A549 (cell line): ENCODE measurements around the gene FAM131A.

ENCODE experiments used
- CEBPB ChIP-seq, 2 experiments: fragments of >200 bp in 1 of 2; sonication (Bioruptor Twin) in 1 of 2; formaldehyde crosslinking in 1 of 2; IDR thresholded peaks; 2 replicates each; pipeline ENCODE4 v1.6.1; 2012 to 2016
- CTCF ChIP-seq: fragments of >200 bp; sonication (Bioruptor Twin); formaldehyde crosslinking; IDR thresholded peaks from 3 replicates; pipeline ENCODE4 v1.5.1; 2016
- JUN ChIP-seq, 2 experiments: fragments of >200 bp; sonication (Bioruptor Twin); formaldehyde crosslinking; IDR thresholded peaks; 2 replicates in 1 of 2; 3 replicates in 1 of 2; pipeline ENCODE4 v1.6.1; 2016 to 2017
- PBX3 ChIP-seq: IDR thresholded peaks from 2 replicates; pipeline ENCODE4 v1.6.1; 2012
- POLR2A ChIP-seq: IDR thresholded peaks from 2 replicates; pipeline ENCODE4 v1.6.1; 2012; ENCODE audit warnings: mild to moderate bottlenecking, low read length
- RCOR1 ChIP-seq: fragments of 150-350 bp; IDR thresholded peaks from 2 replicates; pipeline ENCODE4 v1.6.1; 2014; ENCODE audit warnings: antibody characterized with exemption, low read length, low read depth
- ZSCAN20 ChIP-seq: fragments of 250-450 bp; sonication (Bioruptor Pico); IDR thresholded peaks from 2 replicates; pipeline ENCODE4 v1.8.0; 2022; ENCODE audit warnings: mild to moderate bottlenecking, moderate library complexity

- no peak for TF ChIP-seq RCOR1
- no peak for TF ChIP-seq PBX3
- no peak for TF ChIP-seq CTCF
- TF ChIP-seq ZSCAN20 (CRISPR knock-in tag), result no peak
- TF ChIP-seq POLR2A, result no peak
- TF ChIP-seq CEBPB (IDR thresholded peaks at IDR 0.05), result no peak
- no peak for TF ChIP-seq JUN (IDR thresholded peaks at IDR 0.05)
These were observed 57.9 kb downstream of the FAM131A start for GRCh38 chr3:184395320-184395660.
